IMR-90 (cell line): ENCODE results near the gene PSRC1. TPM values are rescaled to one million over a fixed set of nuclear protein-coding genes. Genes with fewer than 3 reads are reported as not detected.

Experiments used
- ATAC-seq: fragments of 200-7000 bp; cut with Tn5 transposase; 2 replicates; pipeline ENCODE4 v1.9.1; 2020; ENCODE audit warnings: low read depth, mild to moderate bottlenecking, moderate library complexity
- BruUV-seq: library from RNA; stranded (reverse); fragments of 400-500 nt; replicated peaks from 2 replicates; lab custom pipeline; 2021; lab: Mats Ljungman, UMichigan
- CTCF ChIA-PET: fragments of 300-600 bp; formaldehyde crosslinking; extraction: SDS; loops from one replicate; lab custom pipeline; 2021; ENCODE audit warnings: antibody characterized with exemption; lab: Yijun Ruan, JAX
- POLR2A ChIA-PET: fragments of 300-600 bp; sonication (Branson Sonifier 250); formaldehyde crosslinking; loops from one replicate; lab custom pipeline; 2022; ENCODE audit warnings: antibody characterized with exemption; ENCODE audit not compliant: unreplicated experiment; lab: Charles Lee
- DNase-seq: peaks from one replicate; pipeline ENCODE4 v3.0.0; 2013
- H2AFZ ChIP-seq: replicated peaks from 2 replicates; pipeline ENCODE3; 2013; ENCODE audit warnings: low read length, mild to moderate bottlenecking; ENCODE audit not compliant: poor library complexity
- H2AK5ac ChIP-seq: 2 replicates; pipeline ENCODE4 v1.6.1; 2013; ENCODE audit warnings: low read depth, low read length, inconsistent platforms
- H2AK9ac ChIP-seq: replicated peaks from 2 replicates; pipeline ENCODE3; 2013; ENCODE audit warnings: mild to moderate bottlenecking, low read depth, low read length, moderate library complexity; ENCODE audit not compliant: poor library complexity
- H2BK120ac ChIP-seq: 2 replicates; pipeline ENCODE4 v1.6.1; 2013; ENCODE audit warnings: low read depth, low read length, inconsistent platforms
- H2BK15ac ChIP-seq: 3 replicates; pipeline ENCODE4 v1.6.1; 2013; ENCODE audit warnings: low read depth, low read length, inconsistent platforms
- H2BK20ac ChIP-seq: 2 replicates; pipeline ENCODE4 v1.6.1; 2013; ENCODE audit warnings: low read depth, mild to moderate bottlenecking, inconsistent platforms, low read length, moderate library complexity
- H2BK5ac ChIP-seq: 2 replicates; pipeline ENCODE4 v1.6.1; 2013; ENCODE audit warnings: mild to moderate bottlenecking, low read depth, low read length, inconsistent platforms; ENCODE audit not compliant: poor library complexity, severe bottlenecking
- H3K14ac ChIP-seq: replicated peaks from 2 replicates; pipeline ENCODE4 v1.6.1; 2013; ENCODE audit warnings: low read depth, low read length, inconsistent platforms
- H3K18ac ChIP-seq: 2 replicates; pipeline ENCODE4 v1.6.1; 2013; ENCODE audit warnings: low read depth, low read length, control low read depth
- H3K23ac ChIP-seq: 2 replicates; pipeline ENCODE4 v1.6.1; 2013; ENCODE audit warnings: low read depth, low read length, inconsistent platforms
- H3K27ac ChIP-seq: 2 replicates; pipeline ENCODE4 v1.5.1; 2013; ENCODE audit warnings: mild to moderate bottlenecking, control low read depth, low read length; ENCODE audit not compliant: insufficient read depth
- H3K27me3 ChIP-seq: 2 replicates; pipeline ENCODE4 v1.6.1; 2013; ENCODE audit warnings: low read length; ENCODE audit not compliant: control insufficient read depth, insufficient read depth
- H3K36me3 ChIP-seq: 2 replicates; pipeline ENCODE4 v1.6.1; 2013; ENCODE audit warnings: low read length, mixed read lengths; ENCODE audit not compliant: control insufficient read depth, insufficient read depth
- H3K4ac ChIP-seq: 2 replicates; pipeline ENCODE4 v1.6.1; 2013; ENCODE audit warnings: low read depth, low read length, inconsistent platforms
- H3K4me1 ChIP-seq: 2 replicates; pipeline ENCODE4 v1.6.1; 2013; ENCODE audit warnings: low read length, mixed read lengths; ENCODE audit not compliant: control insufficient read depth, insufficient read depth
- H3K4me2 ChIP-seq: 2 replicates; pipeline ENCODE4 v1.6.1; 2013; ENCODE audit warnings: low read depth, mild to moderate bottlenecking, control low read depth, low read length, moderate library complexity
- H3K4me3 ChIP-seq: 2 replicates; pipeline ENCODE4 v1.5.1; 2013; ENCODE audit warnings: low read depth, mild to moderate bottlenecking, control low read depth, low read length, moderate library complexity; ENCODE audit not compliant: insufficient read depth
- H3K56ac ChIP-seq: 2 replicates; pipeline ENCODE4 v1.6.1; 2013; ENCODE audit warnings: low read length, inconsistent platforms; ENCODE audit not compliant: insufficient read depth; ENCODE audit errors: extremely low read depth
- H3K79me1 ChIP-seq, 2 experiments: 2 replicates each; pipeline ENCODE4 v1.6.1; 2013; ENCODE audit warnings: low read length in 2 of 2, inconsistent platforms in 1 of 2, low read depth in 1 of 2
- H3K9ac ChIP-seq: 2 replicates; pipeline ENCODE4 v1.6.1; 2013; ENCODE audit warnings: low read depth, low read length, control low read depth
- H3K9me1 ChIP-seq: 2 replicates; pipeline ENCODE4 v1.6.1; 2013; ENCODE audit warnings: low read length, inconsistent platforms; ENCODE audit not compliant: insufficient read depth
- H3K9me3 ChIP-seq: 2 replicates; pipeline ENCODE4 v1.6.1; 2013; ENCODE audit warnings: low read length; ENCODE audit not compliant: control insufficient read depth, insufficient read depth
- H4K20me1 ChIP-seq: 2 replicates; pipeline ENCODE4 v1.6.1; 2013; ENCODE audit warnings: low read length, inconsistent platforms; ENCODE audit not compliant: insufficient read depth
- H4K5ac ChIP-seq: 2 replicates; pipeline ENCODE4 v1.6.1; 2013; ENCODE audit warnings: mild to moderate bottlenecking, low read depth, low read length, control low read depth
- H4K8ac ChIP-seq, 2 experiments: 2 replicates each; pipeline ENCODE4 v1.6.1; 2013; ENCODE audit warnings: low read depth in 2 of 2, low read length in 2 of 2, control low read depth in 1 of 2, inconsistent platforms in 1 of 2
- H4K91ac ChIP-seq: 2 replicates; pipeline ENCODE4 v1.6.1; 2013; ENCODE audit warnings: low read depth, low read length, inconsistent platforms; ENCODE audit not compliant: insufficient read depth
- BHLHE40 ChIP-seq: fragments of 150-350 bp; IDR thresholded peaks from 2 replicates; pipeline ENCODE4 v1.6.1; 2016; ENCODE audit warnings: mild to moderate bottlenecking, low read depth, low read length
- CEBPB ChIP-seq: IDR thresholded peaks from 2 replicates; pipeline ENCODE4 v1.6.1; 2012; ENCODE audit warnings: low read depth, low read length, improper control_type of control experiment
- CTCF ChIP-seq: conservative IDR thresholded peaks from 2 replicates; pipeline ENCODE4 v1.5.1; 2012; ENCODE audit warnings: mild to moderate bottlenecking, low read depth, low read length, improper control_type of control experiment
- ELK1 ChIP-seq: fragments of 150-350 bp; IDR thresholded peaks from 2 replicates; pipeline ENCODE4 v1.6.1; 2016; ENCODE audit warnings: low read depth, mild to moderate bottlenecking, low read length, moderate library complexity, borderline replicate concordance
- FOS ChIP-seq: fragments of 150-350 bp; IDR thresholded peaks from 2 replicates; pipeline ENCODE4 v1.6.1; 2016; ENCODE audit warnings: low read depth, low read length
- MAFK ChIP-seq: IDR thresholded peaks from 2 replicates; pipeline ENCODE4 v1.6.1; 2012; ENCODE audit warnings: low read depth, low read length, improper control_type of control experiment
- MAZ ChIP-seq: IDR thresholded peaks from 2 replicates; pipeline ENCODE4 v1.6.1; 2012; ENCODE audit warnings: low read depth, mild to moderate bottlenecking, low read length, improper control_type of control experiment, moderate library complexity, borderline replicate concordance
- MXI1 ChIP-seq: IDR thresholded peaks from 2 replicates; pipeline ENCODE4 v1.6.1; 2012; ENCODE audit warnings: low read depth, mild to moderate bottlenecking, low read length, moderate library complexity, borderline replicate concordance
- NFE2L2 ChIP-seq: fragments of 150-350 bp; IDR thresholded peaks from 2 replicates; pipeline ENCODE4 v1.6.1; 2016; ENCODE audit warnings: low read depth, mild to moderate bottlenecking, low read length
- POLR2A ChIP-seq: IDR thresholded peaks from 2 replicates; pipeline ENCODE4 v1.6.1; 2012; ENCODE audit warnings: mild to moderate bottlenecking, low read depth, low read length
- RAD21 ChIP-seq: IDR thresholded peaks from 2 replicates; pipeline ENCODE4 v1.6.1; 2012; ENCODE audit warnings: low read length, improper control_type of control experiment
- RCOR1 ChIP-seq: IDR thresholded peaks from 2 replicates; pipeline ENCODE4 v1.6.1; 2012; ENCODE audit warnings: mild to moderate bottlenecking, low read length, improper control_type of control experiment; ENCODE audit not compliant: insufficient replicate concordance
- RFX5 ChIP-seq: IDR thresholded peaks from 2 replicates; pipeline ENCODE4 v1.8.0; 2012; ENCODE audit warnings: low read depth, mild to moderate bottlenecking, low read length, moderate library complexity
- USF2 ChIP-seq: fragments of 150-350 bp; IDR thresholded peaks from 2 replicates; pipeline ENCODE4 v1.6.1; 2017; ENCODE audit warnings: mild to moderate bottlenecking, antibody characterized with exemption, low read length, low read depth
- WGBS, 2 experiments: methylation state at CpG; one replicate each; pipeline versions ENCODE4 v1.1.5 to v1.1.7; 2013; ENCODE audit warnings: missing lambda C conversion rate in 2 of 2; ENCODE audit not compliant: insufficient read length in 1 of 2; ENCODE audit errors: extremely low coverage in 2 of 2; 5-methylcytosine and 5-hydroxymethylcytosine counted together
- dilution Hi-C: fragments of 300-500 bp; cut with HindIII; formaldehyde crosslinking; loops from one replicate; pipeline ENCODE4 v1.14.3; 2018; ENCODE audit warnings: low sequenced_read_pairs; ENCODE audit not compliant: unreplicated experiment
- in situ Hi-C: fragments of 300-500 bp; cut with MboI; formaldehyde crosslinking; loops from 3 replicates; pipeline ENCODE4 v1.14.3; 2019; ENCODE audit warnings: low sequenced_read_pairs, inconsistent platforms, mixed read lengths
- intact Hi-C: fragments of 100-400 bp; cut with micrococcal nuclease; formaldehyde crosslinking; loops from 2 replicates; pipeline ENCODE4 v1.10.0; 2022
- polyA plus RNA-seq, 3 experiments: library from polyadenylated mRNA; depleted of rRNA; stranded (reverse); fragments of >200 nt; gene quantifications; 2 replicates each; pipeline ENCODE4 v1.2.3, GENCODE V29; 2012; ENCODE audit warnings: low replicate concordance in 1 of 3
- total RNA-seq: library from RNA; depleted of rRNA; stranded (reverse); fragments of >200 nt; gene quantifications from 2 replicates; pipeline ENCODE4 v1.2.3, GENCODE V29; 2012

Gene PSRC1
- total and polyA plus RNA-seq, 2 of the 4 experiments (the other 2 are of a cell fraction) = 34.6 to 40.3 TPM

GRCh38 chr1:109312246-109312645, 29.3 kb upstream of the PSRC1 start:
- peaks cover 16% of the 10 kb centered on the region for H3K36me3 ChIP-seq
- H3K4me2 ChIP-seq = no peak overlapping the region
- H3K79me1 ChIP-seq = no peaks in the 10 kb centered on the region
- H2BK20ac ChIP-seq = no peak overlapping the region
- peaks cover 28% of the 10 kb centered on the region for H3K9me1 ChIP-seq
- no peak overlapping the region for H3K9ac ChIP-seq
- no peak overlapping the region for H2AK5ac ChIP-seq
- H2BK15ac ChIP-seq = no peak overlapping the region
- no peak overlapping the region for H3K23ac ChIP-seq
- POLR2A ChIA-PET = no interaction called here
- ATAC-seq = no peak
- peaks cover 3% of the 10 kb centered on the region; the same call in 1 of the 2 replicates for H4K20me1 ChIP-seq
- intact Hi-C loops (loop anchor here (5.0 kb wide), 1 partner anchor 40 kb away; no protein-coding TSS in a partner anchor), dilution Hi-C loops (no loop called here), in situ Hi-C loops (no loop called here)
- H4K8ac ChIP-seq = no peak overlapping the region
- no peak overlapping the region for H3K4me3 ChIP-seq
- CTCF ChIA-PET = no interaction called here
- H4K91ac ChIP-seq = no peak overlapping the region
- no peak overlapping the region for H2AFZ ChIP-seq
- BruUV-seq = no TSS peak
- H2BK120ac ChIP-seq = no peak overlapping the region
- no peaks in the 10 kb centered on the region for H3K9me3 ChIP-seq
- H4K5ac ChIP-seq = no peak overlapping the region
- DNase-seq = no peak
- H3K27ac ChIP-seq = no peak overlapping the region
- no peak overlapping the region for H2AK9ac ChIP-seq
- H3K4ac ChIP-seq = no peak overlapping the region
- H2BK5ac ChIP-seq = no peak overlapping the region
- no peak for TF ChIP-seq MAFK
- TF ChIP-seq POLR2A = no peak
- TF ChIP-seq FOS = no peak
- no peak for TF ChIP-seq BHLHE40
- TF ChIP-seq ELK1 = no peak
- TF ChIP-seq RCOR1 = no peak
- TF ChIP-seq USF2 = no peak
- TF ChIP-seq CTCF = no peak
- TF ChIP-seq MAZ = no peak
- no peak for TF ChIP-seq RAD21
- TF ChIP-seq NFE2L2 = no peak
- TF ChIP-seq RFX5 = no peak
- no peak for TF ChIP-seq MXI1
- TF ChIP-seq CEBPB = no peak
- H3K27me3 ChIP-seq = no peaks in the 10 kb centered on the region
- H3K56ac ChIP-seq = no peak overlapping the region
- H3K14ac ChIP-seq = no peak overlapping the region
- H3K18ac ChIP-seq = no peak overlapping the region
- peaks cover 18% of the 10 kb centered on the region for H3K4me1 ChIP-seq
- WGBS, 2 experiments = no CpG with 5 or more reads among the region's 2 CpGs
